ENCODE data around the gene TGFBR1.

Gene TGFBR1

GRCh38 chr9:99171225-99172123 is 66.6 kb downstream of the TGFBR1 start:
- no peak for DNase-seq (ENCODE audit: low read depth)

DNA sequence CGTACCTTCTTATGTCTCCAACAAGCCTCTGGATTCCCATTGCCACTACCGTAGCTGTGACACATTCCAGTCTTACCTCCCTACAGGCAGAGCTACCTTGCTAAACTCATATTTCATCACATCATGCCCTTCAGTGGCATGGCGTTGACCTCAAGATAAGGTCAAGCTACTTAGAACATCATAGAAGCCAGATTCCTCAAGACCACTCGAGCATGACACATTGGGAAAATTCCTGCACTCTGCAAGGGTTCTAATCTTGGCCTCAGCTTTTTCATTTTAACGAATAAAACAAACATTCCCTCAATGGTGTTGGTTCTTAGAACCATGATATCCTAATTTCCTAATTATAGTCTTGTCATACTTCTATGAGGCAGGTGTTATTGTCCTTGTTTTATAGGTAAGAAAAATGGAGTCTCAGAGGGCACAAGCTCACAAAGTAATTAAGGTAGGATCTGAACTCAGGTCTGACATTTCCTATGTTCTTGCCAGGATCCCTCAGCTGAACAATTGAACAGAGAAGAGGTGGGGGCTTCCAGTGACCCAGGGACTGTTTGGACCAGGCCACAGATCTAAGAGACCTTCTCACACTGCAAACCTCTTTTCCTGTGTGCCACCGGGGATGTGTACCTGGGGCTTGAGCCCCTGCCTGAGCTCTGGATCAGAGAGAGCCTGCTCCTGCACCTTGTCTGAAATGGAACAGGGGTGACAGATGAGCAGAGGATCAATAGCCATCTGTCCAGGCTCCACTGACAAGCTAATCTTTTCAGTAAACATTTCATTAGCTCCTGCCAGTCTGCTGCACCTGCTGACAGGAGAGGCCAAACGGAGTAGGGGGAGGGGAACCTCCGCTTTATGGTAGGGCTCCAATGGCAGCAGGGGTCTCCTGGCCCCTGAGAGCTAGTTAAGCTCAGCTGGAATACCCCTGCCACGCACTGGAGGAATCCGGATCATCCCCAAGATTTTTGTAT is 67.5 kb downstream of the TGFBR1 start:
- no peak for DNase-seq (ENCODE audit: low read depth)

- DNase-seq (ENCODE audit: low read depth), result no peak
Measured at GRCh38 chr9:99173570-99174504, 68.9 kb downstream of the TGFBR1 start.

GRCh38 chr9:99176527-99177013 is 71.7 kb downstream of the TGFBR1 start:
- no peak for DNase-seq (ENCODE audit: low read depth)

DNA sequence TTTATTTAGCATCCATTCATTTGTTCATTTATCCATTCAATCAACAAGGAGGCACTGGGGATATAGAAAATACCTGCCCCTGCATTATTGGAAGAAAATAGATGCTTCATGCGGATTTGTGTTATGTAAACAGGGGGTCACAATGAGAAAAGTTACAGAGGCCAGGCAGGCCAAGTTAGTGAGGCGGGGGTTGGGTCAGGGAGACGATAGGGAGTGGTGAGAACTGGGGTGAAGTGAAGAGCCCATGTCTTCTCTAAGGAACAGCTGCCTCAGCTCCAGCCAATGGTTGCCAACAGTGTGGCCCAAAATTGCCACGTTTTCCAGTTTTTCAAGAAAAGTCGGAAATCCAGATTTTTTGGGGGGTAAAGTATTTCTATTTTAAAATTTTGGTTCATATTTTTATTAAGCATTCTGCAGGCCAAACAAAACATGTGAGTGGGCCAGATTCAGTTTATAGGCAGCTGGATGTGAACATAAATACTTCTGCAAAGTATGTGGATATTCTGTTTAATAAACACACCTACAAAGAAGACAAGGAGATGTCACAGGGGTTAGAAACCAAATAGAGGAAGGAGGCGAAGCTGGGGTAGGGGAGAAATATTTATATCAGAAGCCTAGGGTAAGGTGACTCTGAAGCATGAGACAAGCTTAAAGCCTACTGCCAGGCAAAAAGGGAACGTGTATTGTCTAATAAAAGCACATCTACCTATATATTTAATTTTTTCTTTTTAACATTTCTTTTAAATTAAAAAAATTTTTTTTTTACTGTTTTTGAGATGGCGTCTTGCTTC is 72.9 kb downstream of the TGFBR1 start:
- DNase-seq (ENCODE audit: low read depth), result no peak

DNA sequence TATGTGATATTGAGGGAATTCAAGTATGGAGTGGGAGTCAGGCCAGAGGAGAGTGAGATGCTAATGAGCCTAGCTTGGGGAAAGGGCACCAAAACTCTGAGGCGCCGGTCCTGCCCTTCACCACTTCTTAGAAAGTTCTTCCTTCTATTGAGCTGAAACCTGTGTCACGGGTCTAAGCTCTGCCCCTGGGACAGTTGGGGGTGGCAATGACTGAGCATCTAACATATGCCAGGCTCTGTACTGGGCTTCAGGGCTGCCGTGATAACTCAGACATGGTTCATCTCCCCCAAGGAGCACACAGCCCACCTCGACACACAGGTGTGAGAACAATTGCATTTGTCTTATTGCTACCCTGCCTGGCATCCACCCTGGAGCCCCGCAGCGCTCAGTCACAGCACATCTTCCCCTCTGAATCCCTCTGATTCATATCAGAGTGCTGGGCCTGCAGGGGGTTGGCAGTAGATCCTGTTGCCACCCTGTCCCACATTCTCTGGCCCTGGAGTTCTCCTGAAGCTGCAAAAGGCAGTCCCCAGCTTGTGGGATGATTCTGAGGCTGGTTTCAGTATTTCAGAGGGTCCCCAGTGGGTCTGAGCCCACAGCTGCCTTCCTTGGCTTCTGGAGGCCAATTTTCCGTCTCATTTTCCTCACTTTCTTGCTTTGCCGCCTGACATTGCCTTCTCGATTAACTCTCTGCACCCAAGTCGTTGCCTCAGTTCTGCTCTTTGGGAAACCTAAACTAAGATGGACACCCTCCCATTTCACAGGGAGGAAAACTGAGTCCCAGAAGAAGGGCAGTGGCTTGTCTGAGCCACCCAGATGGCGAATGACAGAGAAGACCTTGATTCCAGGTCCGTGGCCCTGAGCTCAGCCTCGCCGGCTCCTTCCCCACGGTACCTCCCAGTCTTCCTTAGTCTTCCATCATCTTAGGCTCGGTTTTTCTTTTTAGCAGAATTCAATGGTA is 74.3 kb downstream of the TGFBR1 start:
- DNase-seq (ENCODE audit: low read depth), result no peak

- DNase-seq (ENCODE audit: low read depth), result no peak
Measured at GRCh38 chr9:99180199-99180598, 75.3 kb downstream of the TGFBR1 start.

DNA sequence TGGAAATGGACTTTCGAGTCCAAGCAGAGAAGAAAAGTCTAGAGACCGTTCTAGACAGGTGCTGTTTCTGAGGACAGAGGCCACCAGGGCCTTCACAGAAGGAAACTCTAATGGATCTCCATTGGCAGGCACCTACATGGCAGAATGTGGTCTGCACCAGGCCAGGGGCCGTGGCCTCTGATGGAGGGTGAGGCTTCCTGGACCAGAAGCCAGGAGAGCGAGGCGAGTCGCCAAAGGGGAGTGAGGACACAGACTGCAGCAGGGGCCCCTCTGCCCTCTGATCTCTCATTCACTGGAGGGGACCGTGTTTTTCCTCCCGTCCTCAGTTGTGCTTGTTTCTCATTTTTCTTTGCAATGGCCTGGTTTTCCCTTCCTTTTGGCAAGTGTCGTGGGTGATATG is 75.7 kb downstream of the TGFBR1 start:
- DNase-seq (ENCODE audit: low read depth), result no peak

DNA sequence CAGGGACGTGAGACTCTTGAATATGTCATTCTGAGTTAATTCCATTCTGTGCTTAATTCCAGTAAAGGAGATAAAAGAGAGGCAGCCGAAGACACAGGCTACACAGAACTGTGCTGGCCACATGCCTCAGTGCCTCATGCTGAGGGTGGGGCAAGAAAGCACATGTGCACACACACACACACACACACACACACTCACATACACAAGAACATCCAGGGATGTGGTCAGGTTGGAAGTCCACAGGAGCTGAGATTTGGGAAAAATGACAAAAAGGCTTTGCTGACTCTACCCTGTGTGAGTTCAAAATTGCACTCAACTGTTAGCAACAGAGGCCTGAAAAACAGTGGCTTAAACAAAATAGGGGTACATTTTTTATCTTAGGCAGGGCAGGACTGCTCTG is 76.3 kb downstream of the TGFBR1 start:
- no peak for DNase-seq (ENCODE audit: low read depth)

- peak; percentile 26 for DNase-seq (ENCODE audit: low read depth)
Measured at GRCh38 chr9:99181621-99182020, 76.7 kb downstream of the TGFBR1 start.

GRCh38 chr9:99182356-99182755 is 77.4 kb downstream of the TGFBR1 start:
- DNase-seq (ENCODE audit: low read depth), result no peak

DNA sequence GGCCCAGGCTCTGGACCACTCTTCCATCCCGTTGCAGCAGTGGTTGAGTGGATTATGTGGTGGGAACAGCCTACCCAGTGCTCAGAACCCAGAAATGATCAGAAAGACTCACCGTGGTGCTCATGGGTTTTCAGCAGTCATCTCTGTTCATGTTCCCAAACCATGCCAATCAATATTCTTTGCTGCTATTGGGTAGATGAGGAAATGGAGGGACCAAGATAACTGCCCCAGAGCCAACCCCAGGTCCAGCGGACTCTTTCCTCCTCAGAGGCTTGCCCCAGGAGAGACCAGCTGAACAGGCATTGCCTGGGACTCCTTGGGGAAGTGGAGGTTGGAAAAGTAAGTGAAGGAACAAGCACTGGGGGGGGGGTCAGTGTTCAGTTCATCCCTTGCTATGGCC is 78.7 kb downstream of the TGFBR1 start:
- no peak for DNase-seq (ENCODE audit: low read depth)

- DNase-seq (ENCODE audit: low read depth), result no peak
Measured at GRCh38 chr9:99184110-99184474, 79.2 kb downstream of the TGFBR1 start.

DNA sequence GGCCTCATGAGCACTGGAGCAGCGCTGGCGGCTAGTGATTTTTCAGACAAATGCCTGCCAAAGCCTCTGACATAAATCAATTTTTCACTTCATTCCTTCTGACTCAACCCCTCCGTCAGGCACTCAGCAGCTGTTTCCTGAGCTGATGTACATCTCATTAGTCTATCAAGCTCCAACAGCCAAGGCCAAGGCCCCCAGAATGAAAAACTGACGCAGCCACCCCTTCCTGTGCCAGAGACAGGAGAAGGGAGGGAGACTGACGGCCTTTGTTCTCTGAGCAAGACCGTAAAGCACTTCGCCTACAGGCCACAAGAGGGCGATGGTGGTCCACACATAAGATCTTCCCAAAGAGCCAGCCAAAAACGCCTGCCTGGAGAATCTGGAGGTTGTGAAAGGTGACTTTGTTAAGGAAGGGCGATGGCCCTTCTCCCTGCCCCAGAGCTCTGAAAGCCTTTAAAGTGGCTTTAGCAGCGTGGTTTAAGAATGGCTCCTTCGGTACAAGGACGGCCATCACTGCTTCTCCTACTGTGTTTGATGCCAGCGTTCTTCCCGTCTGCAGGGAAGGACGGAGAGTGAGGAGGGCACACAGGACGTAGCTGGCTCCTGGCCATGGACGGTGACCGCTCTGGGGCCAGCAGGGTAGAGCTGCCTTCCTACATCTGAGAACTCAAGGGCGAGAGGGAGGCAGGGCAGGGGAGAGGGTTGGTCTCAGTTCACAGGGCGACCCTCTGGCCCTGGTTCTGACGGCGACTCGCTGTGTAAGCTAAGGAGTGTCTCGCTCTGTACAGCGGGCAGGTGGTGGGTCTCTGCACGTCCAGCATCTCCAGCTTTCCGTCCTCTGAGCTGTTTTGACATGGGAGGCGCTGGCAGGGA is 79.8 kb downstream of the TGFBR1 start:
- DNase-seq (ENCODE audit: low read depth), result peak; percentile 73

- no peak for DNase-seq (ENCODE audit: low read depth)
Measured at GRCh38 chr9:99185348-99185632, 80.4 kb downstream of the TGFBR1 start.

- no peak for DNase-seq (ENCODE audit: low read depth)
Measured at GRCh38 chr9:99185934-99186333, 81.0 kb downstream of the TGFBR1 start.

GRCh38 chr9:99187311-99187710 is 82.4 kb downstream of the TGFBR1 start:
- DNase-seq (ENCODE audit: low read depth), result no peak

DNA sequence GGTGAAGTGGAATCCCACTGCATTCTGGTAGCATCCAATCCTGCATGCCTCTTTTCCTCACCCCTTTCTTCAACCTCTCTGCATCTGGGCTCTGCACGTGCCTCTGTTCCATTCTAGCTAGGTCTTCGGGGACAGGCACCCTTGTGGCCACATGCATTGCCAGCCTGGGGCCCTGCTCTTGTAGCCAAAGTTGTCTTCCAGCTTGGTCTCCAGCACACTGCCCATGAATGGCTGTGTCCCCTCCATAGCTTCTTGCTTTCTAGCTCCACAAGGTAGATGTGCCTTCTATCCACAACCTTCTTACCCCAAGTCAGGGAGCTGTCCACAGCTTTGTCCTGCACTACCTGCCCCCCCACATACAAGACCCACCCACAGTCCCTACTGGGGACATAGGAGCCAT is 84.3 kb downstream of the TGFBR1 start:
- no peak for DNase-seq (ENCODE audit: low read depth)

Data from CMK (cell line).